ENCODE measurements around the gene CX3CR1. TPM values are rescaled to one million over a fixed set of nuclear protein-coding genes. Genes with fewer than 3 reads are reported as not detected.

Gene CX3CR1
- total RNA-seq, 2 experiments from 2014 or later: 0.34 to 0.88 TPM

GRCh38 chr3:39222462-39222861 lies 57.4 kb downstream of the CX3CR1 start:
- Mint-ChIP-seq H3K36me3 (ENCODE audit: low read depth) (no peaks in the 10 kb centered on the region), H3K27me3 (peaks cover 7% of the 10 kb centered on the region), H3K4me1 (ENCODE audit: low read depth) (peaks cover 9% of the 10 kb centered on the region), H3K9me3 (no peaks in the 10 kb centered on the region), H3K4me3 (no peak overlapping the region), H3K27ac (no peak overlapping the region)
- ChIA-PET POLR2A (no interaction called here), CTCF (no interaction called here)
- no peak for TF ChIP-seq CTCF (IDR thresholded peaks at IDR 0.05)
- DNase-seq: no peak
- ATAC-seq: no peak
- intact Hi-C loops (cut with micrococcal nuclease): no loop called here

GRCh38 chr3:39221141-39221530 lies 58.7 kb downstream of the CX3CR1 start:
- Mint-ChIP-seq H3K4me3 (no peak overlapping the region), H3K27me3 (peaks cover 10% of the 10 kb centered on the region), H3K27ac (no peak overlapping the region), H3K9me3 (no peaks in the 10 kb centered on the region), H3K36me3 (ENCODE audit: low read depth) (no peaks in the 10 kb centered on the region), H3K4me1 (ENCODE audit: low read depth) (peaks cover 14% of the 10 kb centered on the region)
- ChIA-PET CTCF (interaction anchor here (0.9 to 1.3 kb wide), 3 partner anchors 31 to 225 kb away, joined by 3 to 4 read pairs (median 3); no protein-coding TSS in a partner anchor), POLR2A (no interaction called here)
- no peak for TF ChIP-seq CTCF (IDR thresholded peaks at IDR 0.05)
- intact Hi-C loops (cut with micrococcal nuclease): no loop called here
- DNase-seq (no peak), ATAC-seq (no peak)

GRCh38 chr3:39220407-39221140 lies 59.3 kb downstream of the CX3CR1 start:
- no peak overlapping the region for H3K4me3 Mint-ChIP-seq
- ATAC-seq (no peak), DNase-seq (no peak)
- no peak overlapping the region for H3K27ac Mint-ChIP-seq
- intact Hi-C loops (cut with micrococcal nuclease): no loop called here
- ChIA-PET CTCF (interaction anchor here (0.9 to 1.3 kb wide), 5 partner anchors 13 to 226 kb away, joined by 3 to 4 read pairs (median 3); no protein-coding TSS in a partner anchor), POLR2A (no interaction called here)
- no peaks in the 10 kb centered on the region for H3K36me3 Mint-ChIP-seq (ENCODE audit: low read depth)
- H3K27me3 Mint-ChIP-seq: peaks cover 8% of the 10 kb centered on the region
- H3K9me3 Mint-ChIP-seq: no peaks in the 10 kb centered on the region
- TF ChIP-seq CTCF (IDR thresholded peaks at IDR 0.05): no peak
- peaks cover 16% of the 10 kb centered on the region for H3K4me1 Mint-ChIP-seq (ENCODE audit: low read depth)

GRCh38 chr3:39219702-39220101 lies 60.1 kb downstream of the CX3CR1 start:
- no peak for DNase-seq
- Mint-ChIP-seq H3K27me3 (peaks cover 8% of the 10 kb centered on the region), H3K9me3 (no peaks in the 10 kb centered on the region), H3K4me1 (ENCODE audit: low read depth) (peaks cover 16% of the 10 kb centered on the region), H3K27ac (no peak overlapping the region), H3K4me3 (no peak overlapping the region), H3K36me3 (ENCODE audit: low read depth) (no peaks in the 10 kb centered on the region)
- ATAC-seq: no peak
- TF ChIP-seq CTCF (IDR thresholded peaks at IDR 0.05): no peak
- POLR2A ChIA-PET: no interaction called here
- intact Hi-C loops (cut with micrococcal nuclease): no loop called here
- CTCF ChIA-PET: interaction anchor here (1.1 to 6.2 kb wide), 5 partner anchors 12 to 73 kb away, joined by 3 to 43 read pairs (median 5); no protein-coding TSS in a partner anchor

GRCh38 chr3:39216176-39216790 lies 63.6 kb downstream of the CX3CR1 start:
- POLR2A ChIA-PET: no interaction called here
- Mint-ChIP-seq H3K27me3 (peaks cover 6% of the 10 kb centered on the region), H3K36me3 (ENCODE audit: low read depth) (no peaks in the 10 kb centered on the region), H3K4me3 (no peak overlapping the region), H3K9me3 (no peaks in the 10 kb centered on the region), H3K4me1 (ENCODE audit: low read depth) (peaks cover 13% of the 10 kb centered on the region), H3K27ac (no peak overlapping the region)
- ATAC-seq (no peak), DNase-seq (no peak)
- CTCF ChIA-PET: interaction anchor here (0.9 to 6.2 kb wide), 9 partner anchors 10 to 216 kb away, joined by 3 to 43 read pairs (median 4); no protein-coding TSS in a partner anchor
- intact Hi-C loops (cut with micrococcal nuclease): no loop called here
- no peak for TF ChIP-seq CTCF (IDR thresholded peaks at IDR 0.05)

Measured in activated CD8-positive, alpha-beta T cell treated with anti-CD3 and anti-CD28 coated beads for 36 hours (primary cell).